Mesendoderm (in vitro differentiated cells): ENCODE data around the gene TRIM41.

ENCODE experiments used
- DNase-seq: peaks from one replicate; pipeline ENCODE4 v3.0.0; 2013
- H2AK5ac ChIP-seq: 2 replicates; pipeline ENCODE4 v1.6.1; 2013; ENCODE audit warnings: low read length, inconsistent platforms
- H2BK120ac ChIP-seq: 2 replicates; pipeline ENCODE4 v1.6.1; 2013; ENCODE audit warnings: low read depth, mild to moderate bottlenecking, low read length, moderate library complexity, mixed read lengths
- H2BK15ac ChIP-seq: replicated peaks from 2 replicates; pipeline ENCODE4 v1.6.1; 2013; ENCODE audit warnings: low read depth, mild to moderate bottlenecking, moderate library complexity
- H2BK5ac ChIP-seq: 2 replicates; pipeline ENCODE4 v1.6.1; 2013; ENCODE audit warnings: low read length, inconsistent platforms
- H3K18ac ChIP-seq: 2 replicates; pipeline ENCODE4 v1.6.1; 2013; ENCODE audit warnings: mild to moderate bottlenecking, low read length, mixed read lengths
- H3K23ac ChIP-seq: one replicate; pipeline ENCODE4 v1.6.1; 2013; ENCODE audit warnings: low read length
- H3K27ac ChIP-seq: 2 replicates; pipeline ENCODE4 v1.5.1; 2013; ENCODE audit warnings: low read depth, mild to moderate bottlenecking, inconsistent platforms, low read length, moderate library complexity
- H3K27me3 ChIP-seq: 2 replicates; pipeline ENCODE4 v1.6.1; 2013; ENCODE audit warnings: low read length, control low read depth, mild to moderate bottlenecking, inconsistent platforms; ENCODE audit not compliant: insufficient read depth, poor library complexity
- H3K36me3 ChIP-seq: 2 replicates; pipeline ENCODE4 v1.6.1; 2013; ENCODE audit warnings: low read length, inconsistent platforms; ENCODE audit not compliant: control insufficient read depth, insufficient read depth
- H3K4ac ChIP-seq: one replicate; pipeline ENCODE4 v1.6.1; 2013; ENCODE audit warnings: low read depth, mild to moderate bottlenecking, low read length, moderate library complexity
- H3K4me1 ChIP-seq: 2 replicates; pipeline ENCODE4 v1.6.1; 2013; ENCODE audit warnings: low read depth, low read length, inconsistent platforms; ENCODE audit not compliant: control insufficient read depth
- H3K4me2 ChIP-seq: 2 replicates; pipeline ENCODE4 v1.6.1; 2013; ENCODE audit warnings: low read length
- H3K4me3 ChIP-seq: 2 replicates; pipeline ENCODE4 v1.5.1; 2013; ENCODE audit warnings: mild to moderate bottlenecking, low read length
- H3K56ac ChIP-seq: one replicate; pipeline ENCODE4 v1.6.1; 2013; ENCODE audit warnings: low read length
- H3K79me1 ChIP-seq: 2 replicates; pipeline ENCODE4 v1.6.1; 2013; ENCODE audit warnings: low read length, inconsistent platforms
- H3K79me2 ChIP-seq: 2 replicates; pipeline ENCODE4 v1.6.1; 2013; ENCODE audit warnings: mild to moderate bottlenecking, low read length; ENCODE audit not compliant: control insufficient read depth, insufficient read depth
- H3K9ac ChIP-seq: 2 replicates; pipeline ENCODE4 v1.6.1; 2013; ENCODE audit warnings: low read length, inconsistent platforms
- H4K5ac ChIP-seq: one replicate; pipeline ENCODE4 v1.6.1; 2013; ENCODE audit warnings: low read length
- H4K8ac ChIP-seq: one replicate; pipeline ENCODE4 v1.6.1; 2013; ENCODE audit warnings: low read depth, mild to moderate bottlenecking, control low read depth, low read length, moderate library complexity
- WGBS: extraction: QIAGEN DNeasy Blood & Tissue Kit; methylation state at CpG from one replicate; pipeline ENCODE4 v1.1.7; 2013; ENCODE audit warnings: low lambda C conversion rate, missing lambda C conversion rate; ENCODE audit not compliant: insufficient coverage; ENCODE audit errors: extremely low coverage; 5-methylcytosine and 5-hydroxymethylcytosine counted together

The TRIM41 gene

GRCh38 chr5:181188700-181189362 is 34.2 kb upstream of the TRIM41 start:
- peak overlapping the region; percentile 71 for H3K56ac ChIP-seq
- DNase-seq = peak; percentile 85
- no peaks in the 10 kb centered on the region for H3K4me1 ChIP-seq
- H3K4ac ChIP-seq = no peak overlapping the region
- H3K36me3 ChIP-seq = no peaks in the 10 kb centered on the region
- WGBS = no CpG with 5 or more reads among the region's 35 CpGs
- H2BK5ac ChIP-seq = no peak overlapping the region
- no peak overlapping the region for H2BK15ac ChIP-seq
- H3K79me2 ChIP-seq = no peaks in the 10 kb centered on the region
- no peak overlapping the region for H3K18ac ChIP-seq
- H3K27ac ChIP-seq = no peak overlapping the region
- peak overlapping the region; percentile 74 for H3K4me3 ChIP-seq
- H2AK5ac ChIP-seq = no peak overlapping the region
- H2BK120ac ChIP-seq = no peak overlapping the region
- H4K8ac ChIP-seq = no peak overlapping the region
- peaks cover 13% of the 10 kb centered on the region for H3K27me3 ChIP-seq
- peak overlapping the region; percentile 96 for H3K4me2 ChIP-seq
- no peak overlapping the region for H3K23ac ChIP-seq
- H4K5ac ChIP-seq = no peak overlapping the region
- peak overlapping the region; percentile 63 for H3K9ac ChIP-seq
- H3K79me1 ChIP-seq = no peaks in the 10 kb centered on the region

- H3K27ac ChIP-seq = no peak overlapping the region
- no peak for DNase-seq
- no CpG with 5 or more reads among the region's 41 CpGs for whole genome bisulfite sequencing
Observed at GRCh38 chr5:181189363-181189961, 33.6 kb upstream of the TRIM41 start.

GRCh38 chr5:181189962-181190710 is 32.9 kb upstream of the TRIM41 start:
- Histone ChIP-seq H3K9ac (peak overlapping the region; percentile 61), H2BK5ac (no peak overlapping the region), H3K23ac (peak overlapping the region; percentile 31), H3K4me2 (peak overlapping the region; percentile 96), H3K36me3 (no peaks in the 10 kb centered on the region), H3K18ac (no peak overlapping the region), H4K8ac (no peak overlapping the region), H2BK120ac (no peak overlapping the region), H4K5ac (no peak overlapping the region), H3K27me3 (peaks cover 13% of the 10 kb centered on the region), H3K56ac (peak overlapping the region; percentile 46), H3K79me1 (no peaks in the 10 kb centered on the region), H3K4me3 (peak overlapping the region; percentile 66), H3K4ac (no peak overlapping the region), H2AK5ac (no peak overlapping the region), H3K79me2 (no peaks in the 10 kb centered on the region), H3K4me1 (no peaks in the 10 kb centered on the region), H2BK15ac (no peak overlapping the region), H3K27ac (no peak overlapping the region)
- no peak for DNase-seq
- no CpG with 5 or more reads among the region's 52 CpGs for WGBS

More at GRCh38 chr5:181189363-181189961, 33.6 kb upstream of the TRIM41 start:
- no peak overlapping the region for H3K4ac ChIP-seq
- peaks cover 13% of the 10 kb centered on the region for H3K27me3 ChIP-seq
- no peaks in the 10 kb centered on the region for H3K79me2 ChIP-seq
- peak overlapping the region; percentile 46 for H3K56ac ChIP-seq
- no peaks in the 10 kb centered on the region for H3K79me1 ChIP-seq
- no peak overlapping the region for H2BK15ac ChIP-seq
- H2BK120ac ChIP-seq = no peak overlapping the region
- H3K9ac ChIP-seq = peak overlapping the region; percentile 57
- no peak overlapping the region for H3K23ac ChIP-seq
- no peak overlapping the region for H2AK5ac ChIP-seq
- H4K8ac ChIP-seq = no peak overlapping the region
- H3K4me1 ChIP-seq = no peaks in the 10 kb centered on the region
- peak overlapping the region; percentile 96 for H3K4me2 ChIP-seq
- no peak overlapping the region for H3K18ac ChIP-seq
- H3K36me3 ChIP-seq = no peaks in the 10 kb centered on the region
- H4K5ac ChIP-seq = no peak overlapping the region
- peak overlapping the region; percentile 66 for H3K4me3 ChIP-seq
- no peak overlapping the region for H2BK5ac ChIP-seq

GRCh38 chr5:181190711-181191525 is 32.2 kb upstream of the TRIM41 start:
- peak overlapping the region; percentile 61 for H3K9ac ChIP-seq
- no CpG with 5 or more reads among the region's 66 CpGs for WGBS
- H3K56ac ChIP-seq = peak overlapping the region; percentile 86
- no peak overlapping the region for H2BK15ac ChIP-seq
- H3K4ac ChIP-seq = peak overlapping the region; percentile 6
- H3K4me1 ChIP-seq = no peaks in the 10 kb centered on the region
- no peak overlapping the region for H4K8ac ChIP-seq
- H3K27me3 ChIP-seq = peaks cover 13% of the 10 kb centered on the region
- no peak for DNase-seq
- peak overlapping the region; percentile 96 for H3K4me2 ChIP-seq
- H3K79me1 ChIP-seq = no peaks in the 10 kb centered on the region
- no peak overlapping the region for H2BK120ac ChIP-seq
- no peak overlapping the region for H4K5ac ChIP-seq
- H3K27ac ChIP-seq = no peak overlapping the region
- H3K23ac ChIP-seq = peak overlapping the region; percentile 31
- H3K18ac ChIP-seq = no peak overlapping the region
- no peak overlapping the region for H2AK5ac ChIP-seq
- H3K79me2 ChIP-seq = no peaks in the 10 kb centered on the region
- no peak overlapping the region for H2BK5ac ChIP-seq
- peak overlapping the region; percentile 57 for H3K4me3 ChIP-seq
- no peaks in the 10 kb centered on the region for H3K36me3 ChIP-seq

GRCh38 chr5:181191526-181192336 is 31.4 kb upstream of the TRIM41 start:
- H2BK5ac ChIP-seq = peak overlapping the region; percentile 30
- peak; percentile 96 for DNase-seq
- H3K79me2 ChIP-seq = no peaks in the 10 kb centered on the region
- H4K8ac ChIP-seq = peak overlapping the region; percentile 5
- H3K4me3 ChIP-seq = peak overlapping the region; percentile 83
- H3K27ac ChIP-seq = peak overlapping the region; percentile 55
- H2BK120ac ChIP-seq = no peak overlapping the region
- H2AK5ac ChIP-seq = no peak overlapping the region
- no peak overlapping the region for H2BK15ac ChIP-seq
- no peak overlapping the region for H3K23ac ChIP-seq
- peak overlapping the region; percentile 96 for H3K4me2 ChIP-seq
- H3K36me3 ChIP-seq = no peaks in the 10 kb centered on the region
- peaks cover 13% of the 10 kb centered on the region for H3K27me3 ChIP-seq
- no peaks in the 10 kb centered on the region for H3K79me1 ChIP-seq
- no peaks in the 10 kb centered on the region for H3K4me1 ChIP-seq
- H3K9ac ChIP-seq = peak overlapping the region; percentile 88
- peak overlapping the region; percentile 81 for H3K18ac ChIP-seq
- H3K56ac ChIP-seq = peak overlapping the region; percentile 98
- peak overlapping the region; percentile 75 for H3K4ac ChIP-seq
- WGBS = no CpG with 5 or more reads among the region's 64 CpGs
- no peak overlapping the region for H4K5ac ChIP-seq
